ENCODE data around the gene GLE1.
"Not testable (repeated sequence)": the region's sequence is repeated elsewhere in the genome, so short reads cannot be mapped to it uniquely, and the experiment has no call there.

The GLE1 gene

GRCh38 chr9:128552744-128553440 lies 48.4 kb downstream of the GLE1 start:
- DNase-seq: no peak

- no peak for DNase-seq
These were observed 49.2 kb downstream of the GLE1 start for GRCh38 chr9:128553728-128554127.

DNA sequence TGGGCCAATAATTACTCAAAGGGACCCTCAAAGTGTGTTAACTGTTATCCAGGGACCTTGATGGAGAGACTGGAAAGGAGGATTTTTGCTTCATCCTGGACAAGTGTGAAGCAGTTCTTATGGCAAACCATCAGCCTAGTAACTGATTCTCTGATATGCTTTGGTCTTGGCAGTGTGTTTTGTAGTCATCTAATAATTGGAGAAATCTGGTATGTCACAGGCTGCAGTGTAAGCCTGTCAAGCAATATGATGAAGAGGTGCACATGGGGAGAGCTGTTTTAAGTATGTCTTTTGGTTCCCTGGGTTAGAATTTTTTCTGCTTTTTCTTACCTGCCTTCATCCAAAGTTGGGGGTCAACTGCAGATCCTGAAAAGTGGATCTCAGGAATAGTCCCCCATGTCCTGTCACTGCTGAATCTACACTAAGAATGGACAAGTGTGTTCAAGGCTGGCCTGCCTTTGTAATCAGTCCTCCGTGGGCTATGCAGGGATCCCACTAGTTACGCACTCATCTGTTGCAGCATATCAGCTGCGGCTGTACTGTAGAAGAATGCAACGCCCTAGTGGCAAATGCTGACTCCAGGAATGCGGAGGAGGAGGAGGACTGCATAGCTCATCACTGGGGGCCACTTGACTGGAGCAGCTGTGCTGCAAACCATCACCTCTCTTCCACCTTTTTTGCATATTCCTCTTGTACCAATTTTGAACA lies 49.8 kb downstream of the GLE1 start:
- no peak for DNase-seq

DNA sequence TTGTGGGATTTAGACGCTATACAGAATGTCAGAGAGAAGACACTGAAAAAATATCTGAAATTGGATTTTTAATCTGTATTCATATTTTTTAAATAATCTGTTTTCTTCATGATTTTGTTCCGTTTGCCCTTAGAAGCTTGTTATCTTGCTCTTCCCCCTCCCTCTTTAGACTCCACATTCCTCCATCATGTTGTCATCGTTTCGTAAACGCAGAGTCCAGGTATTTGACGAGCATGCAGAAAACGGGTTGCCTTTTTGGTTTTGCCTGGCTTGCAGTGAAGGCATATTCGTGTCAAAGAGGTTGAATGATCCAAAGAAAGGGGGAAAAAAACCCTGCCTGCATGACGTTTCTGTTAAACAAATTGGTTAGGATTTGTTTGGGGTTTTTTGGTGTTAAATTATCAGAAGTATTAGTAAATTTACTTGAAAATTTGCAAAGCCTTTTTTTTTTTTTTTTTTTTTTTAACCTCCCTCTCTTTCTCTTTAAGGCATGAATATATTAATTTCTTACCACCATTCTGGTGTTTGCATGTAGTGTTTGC lies 50.7 kb downstream of the GLE1 start:
- DNase-seq: no peak

- DNase-seq: no peak
These were observed 51.8 kb downstream of the GLE1 start for GRCh38 chr9:128556276-128556675.

- no peak for DNase-seq
These were observed 52.6 kb downstream of the GLE1 start for GRCh38 chr9:128556926-128557634.

- peak; percentile 75 for DNase-seq
These were observed 54.2 kb downstream of the GLE1 start for GRCh38 chr9:128558431-128559310.

- no peak for DNase-seq
These were observed 61.1 kb downstream of the GLE1 start for GRCh38 chr9:128565578-128565977.

DNA sequence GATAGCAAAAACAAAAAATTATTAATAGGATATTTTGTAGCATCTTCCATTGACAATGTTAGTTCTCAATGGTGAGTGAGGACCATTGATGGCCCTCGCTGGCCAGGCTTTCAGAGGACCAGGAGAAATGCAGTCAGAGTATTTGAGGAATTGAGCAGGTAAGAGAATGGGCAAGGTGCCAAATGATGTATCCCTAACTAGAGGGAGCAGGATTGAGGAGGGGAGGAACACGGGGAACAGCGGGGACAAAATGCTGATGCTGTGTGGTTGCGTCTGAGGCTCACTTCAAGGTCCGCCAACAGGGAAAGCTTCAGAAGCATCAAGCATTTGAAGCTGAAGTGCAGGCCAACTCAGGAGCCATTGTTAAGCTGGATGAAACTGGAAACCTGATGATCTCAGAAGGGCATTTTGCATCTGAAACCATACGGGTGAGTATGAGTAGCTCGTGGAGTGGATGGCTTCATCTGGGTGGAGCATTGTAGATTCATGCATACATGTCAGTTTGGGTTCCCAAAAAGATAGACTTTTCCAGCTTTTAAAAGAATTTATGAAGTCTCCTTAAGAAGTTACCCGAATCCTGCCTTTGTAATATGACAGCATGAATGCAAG lies 64.1 kb downstream of the GLE1 start:
- no peak for DNase-seq

GRCh38 chr9:128575469-128575868 lies 71.0 kb downstream of the GLE1 start:
- DNase-seq: no peak

GRCh38 chr9:128575916-128576315 lies 71.4 kb downstream of the GLE1 start:
- DNase-seq: no peak

DNA sequence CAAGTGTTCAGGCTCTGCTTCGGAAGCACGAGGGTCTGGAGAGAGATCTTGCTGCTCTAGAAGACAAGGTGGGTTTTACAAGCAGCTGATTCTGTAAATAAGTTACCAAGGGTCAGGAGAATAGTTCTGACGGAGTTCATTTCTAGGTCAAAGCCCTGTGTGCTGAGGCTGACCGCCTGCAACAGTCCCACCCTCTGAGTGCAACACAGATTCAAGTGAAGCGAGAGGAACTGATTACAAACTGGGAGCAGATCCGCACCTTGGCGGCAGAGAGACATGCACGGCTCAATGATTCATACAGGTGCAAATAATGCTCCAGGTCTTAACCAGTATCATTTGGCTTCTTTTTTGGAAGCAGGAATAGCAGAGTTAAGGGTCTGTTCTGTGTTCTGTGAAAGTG lies 72.7 kb downstream of the GLE1 start:
- DNase-seq: no peak

DNA sequence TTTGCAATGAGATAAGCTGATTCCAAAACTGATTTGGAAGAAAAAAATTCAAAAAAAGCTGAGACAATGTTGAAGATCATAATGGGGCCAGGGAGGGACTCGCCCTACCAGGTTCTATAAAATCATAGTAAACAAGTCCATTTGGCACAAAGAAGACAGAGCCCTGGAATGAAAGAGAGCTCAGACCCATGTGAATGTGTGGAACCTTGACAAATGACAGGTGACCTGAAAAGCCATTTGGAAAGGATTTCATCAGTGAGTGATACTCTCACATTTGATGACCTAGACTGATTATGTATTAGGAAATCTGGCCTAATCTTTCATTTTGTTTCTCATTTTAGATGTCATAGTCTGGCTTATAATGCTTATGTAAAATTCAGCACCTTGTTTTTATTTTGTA lies 74.7 kb downstream of the GLE1 start:
- no peak for DNase-seq

- DNase-seq: no peak
These were observed 76.2 kb downstream of the GLE1 start for GRCh38 chr9:128580731-128581130.

DNA sequence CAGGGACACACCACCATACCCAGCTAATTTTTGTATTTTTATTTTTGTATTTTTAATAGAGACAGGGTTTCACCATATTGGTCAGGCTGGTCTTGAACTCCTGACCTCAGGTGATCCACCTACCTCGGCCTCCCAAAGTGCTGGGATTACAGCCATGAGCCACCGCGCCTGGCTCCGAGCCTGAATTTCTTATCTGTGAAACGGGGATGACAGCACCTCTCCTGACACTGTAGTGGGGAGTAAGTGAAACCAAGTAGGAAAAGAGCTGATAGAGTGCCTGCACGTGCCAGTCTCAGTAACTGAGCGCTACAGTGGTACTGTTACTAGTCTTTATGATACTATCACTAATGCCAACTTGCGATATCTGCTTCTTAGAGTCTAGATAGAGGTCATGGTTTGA lies 80.6 kb downstream of the GLE1 start:
- not testable (repeated sequence) for DNase-seq

DNA sequence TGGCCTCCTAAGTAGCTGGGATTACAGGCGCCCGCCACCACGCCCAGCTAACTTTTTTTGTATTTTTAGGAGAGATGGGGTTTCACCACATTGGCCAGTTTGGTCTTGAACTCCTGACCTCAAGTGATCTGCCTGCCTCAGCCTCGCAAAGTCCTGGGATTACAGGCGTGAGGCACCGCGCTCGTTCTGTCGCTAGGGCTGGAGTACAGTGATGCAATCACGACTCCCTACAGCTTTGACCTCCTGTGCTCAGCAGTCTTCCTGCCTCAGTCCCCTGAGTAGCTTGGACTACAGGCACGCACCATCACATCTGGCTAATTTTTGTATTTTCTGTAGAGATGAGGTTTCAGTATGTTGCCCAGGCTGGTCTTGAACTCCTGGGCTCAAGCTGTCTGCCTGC lies 82.4 kb downstream of the GLE1 start:
- DNase-seq: not testable (repeated sequence)

- DNase-seq: no peak
These were observed 82.9 kb downstream of the GLE1 start for GRCh38 chr9:128587453-128587852.

- no peak for DNase-seq
These were observed 84.2 kb downstream of the GLE1 start for GRCh38 chr9:128588581-128589233.

Measured in NCI-H1694 treated with DMSO at 0.1 percent for 48 hours (cell line).